Tibial nerve (tissue), 4 donors: ENCODE results near the gene WWC2. TPM values are rescaled to one million over a fixed set of nuclear protein-coding genes. Genes with fewer than 3 reads are reported as not detected.

ENCODE experiments used
- DNase-seq, 2 donors: peaks; one replicate each; pipeline ENCODE4 v3.0.0-alpha.2; 2019; ENCODE audit warnings: low spot score in 2 of 2
- H3K27ac ChIP-seq, 4 donors: fragments of 200-600 bp; sonication (generic) in 3 of 4; one replicate each; pipeline ENCODE4 v1.5.1; 2017 to 2019; ENCODE audit warnings: mild to moderate bottlenecking in 1 of 4
- H3K27me3 ChIP-seq, 2 donors: fragments of 200-600 bp; sonication (generic) in 1 of 2; one replicate each; pipeline versions ENCODE4 v1.5.1 to v1.6.0; 2017 to 2019
- H3K36me3 ChIP-seq, 3 donors: fragments of 200-600 bp; sonication (generic); one replicate each; pipeline ENCODE4 v1.5.1; 2018 to 2019
- H3K4me1 ChIP-seq, 4 donors: fragments of 200-600 bp; sonication (generic) in 3 of 4; one replicate each; pipeline ENCODE4 v1.5.1; 2017 to 2019
- H3K4me3 ChIP-seq, 4 donors: fragments of 200-600 bp; sonication (generic) in 3 of 4; one replicate each; pipeline ENCODE4 v1.5.1; 2017 to 2019; ENCODE audit warnings: mild to moderate bottlenecking in 1 of 4, moderate library complexity in 1 of 4
- H3K9me3 ChIP-seq, 4 donors: fragments of 200-600 bp; sonication (generic) in 3 of 4; one replicate each; pipeline ENCODE4 v1.5.1; 2017 to 2019
- EP300 ChIP-seq, 2 donors: sonication (generic); formaldehyde crosslinking; IDR thresholded peaks; one replicate each; pipeline ENCODE4 v1.6.1; 2017; ENCODE audit warnings: antibody characterized with exemption in 2 of 2, mild to moderate bottlenecking in 1 of 2
- POLR2A ChIP-seq, 2 donors: fragments of 450-650 bp; IDR thresholded peaks; one replicate each; pipeline ENCODE4 v1.6.1; 2017; ENCODE audit warnings: antibody characterized with exemption in 2 of 2, mild to moderate bottlenecking in 2 of 2, moderate library complexity in 2 of 2
- WGBS, 2 donors: methylation state at CpG; one replicate each; pipeline ENCODE4 v1.1.5; 2018; 5-methylcytosine and 5-hydroxymethylcytosine counted together
- total RNA-seq, 4 donors: library from RNA; depleted of rRNA; stranded (reverse); fragments of >200 nt; gene quantifications; one replicate each; pipeline ENCODE4 v1.1.0, GENCODE V29; 2016
- TF ChIP-seq, protein P1 (sequence below), 5 experiments: fragments of 200-600 bp in 3 of 5; fragments of 450-650 bp in 2 of 5; sonication (generic) in 3 of 5; IDR thresholded peaks; one replicate each; pipeline ENCODE4 v1.5.1; 2016 to 2019; ENCODE audit warnings: antibody characterized with exemption in 5 of 5, mild to moderate bottlenecking in 3 of 5, moderate library complexity in 2 of 5

WWC2 gene
- total RNA-seq, 4 donors from 2014 or later: 38.2 to 60.9 (median 42.9) TPM

DNA sequence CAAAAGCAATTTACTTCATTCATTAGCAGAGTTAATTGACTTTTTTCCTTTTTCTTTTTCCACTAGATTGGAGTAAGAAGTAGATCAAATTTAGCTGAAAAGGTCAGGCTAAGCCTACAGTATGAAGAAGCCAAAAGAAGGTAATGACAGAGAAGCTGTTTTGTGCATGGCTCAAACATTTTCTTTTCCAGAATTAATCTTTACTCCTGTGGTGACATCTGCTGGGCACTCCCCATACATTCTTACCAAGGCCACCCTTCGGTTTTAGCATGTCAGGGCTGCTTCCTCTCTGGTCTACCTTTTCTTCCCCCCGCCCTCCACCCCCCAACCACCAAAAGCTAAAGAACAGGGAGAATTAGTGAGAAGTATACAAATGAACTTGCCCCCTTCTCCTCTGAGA lies 150.8 kb downstream of the WWC2 start:
- H3K9me3 ChIP-seq: no peaks in the 10 kb centered on the region
- H3K36me3 ChIP-seq: peaks cover 0 to 53% (median 0%) of the 10 kb centered on the region in 3 donors
- H3K27me3 ChIP-seq: no peaks in the 10 kb centered on the region
- H3K27ac ChIP-seq: no peak overlapping the region
- no peak for DNase-seq
- TF ChIP-seq POLR2A (IDR thresholded peaks at IDR 0.05) (no peak), EP300 (IDR thresholded peaks at IDR 0.05) (no peak)
- TF ChIP-seq, protein P1, sequence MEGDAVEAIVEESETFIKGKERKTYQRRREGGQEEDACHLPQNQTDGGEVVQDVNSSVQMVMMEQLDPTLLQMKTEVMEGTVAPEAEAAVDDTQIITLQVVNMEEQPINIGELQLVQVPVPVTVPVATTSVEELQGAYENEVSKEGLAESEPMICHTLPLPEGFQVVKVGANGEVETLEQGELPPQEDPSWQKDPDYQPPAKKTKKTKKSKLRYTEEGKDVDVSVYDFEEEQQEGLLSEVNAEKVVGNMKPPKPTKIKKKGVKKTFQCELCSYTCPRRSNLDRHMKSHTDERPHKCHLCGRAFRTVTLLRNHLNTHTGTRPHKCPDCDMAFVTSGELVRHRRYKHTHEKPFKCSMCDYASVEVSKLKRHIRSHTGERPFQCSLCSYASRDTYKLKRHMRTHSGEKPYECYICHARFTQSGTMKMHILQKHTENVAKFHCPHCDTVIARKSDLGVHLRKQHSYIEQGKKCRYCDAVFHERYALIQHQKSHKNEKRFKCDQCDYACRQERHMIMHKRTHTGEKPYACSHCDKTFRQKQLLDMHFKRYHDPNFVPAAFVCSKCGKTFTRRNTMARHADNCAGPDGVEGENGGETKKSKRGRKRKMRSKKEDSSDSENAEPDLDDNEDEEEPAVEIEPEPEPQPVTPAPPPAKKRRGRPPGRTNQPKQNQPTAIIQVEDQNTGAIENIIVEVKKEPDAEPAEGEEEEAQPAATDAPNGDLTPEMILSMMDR (IDR thresholded peaks at IDR 0.05): peak in 3 of 5 experiments; percentile 22 to 45 (median 23)
- WGBS, 2 donors: 59 to 66% methylated on average over 2 of the region's 2 CpGs
- H3K4me3 ChIP-seq: no peak overlapping the region
- H3K4me1 ChIP-seq: no peaks in the 10 kb centered on the region

DNA sequence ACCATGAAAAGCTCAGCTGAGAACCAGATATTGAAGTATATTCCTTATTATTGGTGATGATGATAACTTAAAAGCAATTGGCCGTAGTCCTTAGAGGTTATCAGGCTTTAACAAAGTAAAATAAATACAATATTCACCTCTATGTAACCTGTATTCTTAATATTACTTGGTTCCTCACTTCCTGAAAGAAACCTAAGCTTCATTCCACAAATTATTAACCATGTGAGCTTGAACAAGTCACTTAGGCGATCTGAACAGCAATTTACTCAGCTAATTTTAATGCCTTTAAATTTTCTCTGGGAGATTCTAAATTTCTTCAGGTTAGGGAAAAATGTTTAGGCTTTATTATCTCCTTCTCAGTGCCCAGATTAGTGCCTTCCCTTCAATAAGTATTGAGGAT lies 151.8 kb downstream of the WWC2 start:
- Histone ChIP-seq H3K9me3 (no peaks in the 10 kb centered on the region), H3K4me3 (no peak overlapping the region), H3K27ac (no peak overlapping the region), H3K27me3 (no peaks in the 10 kb centered on the region), H3K4me1 (no peaks in the 10 kb centered on the region), H3K36me3 (peaks cover 0 to 47% (median 0%) of the 10 kb centered on the region in 3 donors)
- no peak for DNase-seq
- TF ChIP-seq, protein P1 (IDR thresholded peaks at IDR 0.05): no peak
- TF ChIP-seq EP300 (IDR thresholded peaks at IDR 0.05) (no peak), POLR2A (IDR thresholded peaks at IDR 0.05) (no peak)
- WGBS, 2 donors: 96% methylated on average over 2 of the region's 2 CpGs

DNA sequence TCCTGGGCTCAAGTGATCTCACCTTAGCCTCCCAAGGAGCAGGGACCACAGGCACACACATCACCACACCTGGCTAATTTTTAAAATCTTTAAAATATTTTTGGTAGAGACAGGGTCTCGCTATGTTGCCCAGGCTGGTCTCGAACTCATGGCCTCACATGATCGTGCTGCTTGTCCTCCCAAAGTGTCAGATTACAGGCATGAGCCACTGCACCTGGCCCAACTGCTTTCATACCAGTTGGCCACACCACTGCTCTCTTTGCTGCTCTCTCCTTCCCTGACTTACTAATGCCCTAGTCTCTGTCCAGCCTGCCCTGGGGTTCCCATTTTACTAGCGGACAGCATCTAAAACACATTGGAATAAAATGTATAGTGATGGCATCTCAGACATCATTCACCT lies 153.9 kb downstream of the WWC2 start:
- Histone ChIP-seq H3K27ac (no peak overlapping the region), H3K9me3 (no peaks in the 10 kb centered on the region), H3K27me3 (no peaks in the 10 kb centered on the region), H3K4me1 (peaks cover 0 to 14% (median 0%) of the 10 kb centered on the region in 4 donors), H3K36me3 (peaks cover 0 to 43% (median 0%) of the 10 kb centered on the region in 3 donors), H3K4me3 (no peak overlapping the region)
- WGBS, 2 donors: 91 to 92% methylated on average over 4 of the region's 4 CpGs
- DNase-seq: no peak
- TF ChIP-seq EP300 (IDR thresholded peaks at IDR 0.05): no peak
- no peak for TF ChIP-seq POLR2A (IDR thresholded peaks at IDR 0.05)
- TF ChIP-seq, protein P1 (IDR thresholded peaks at IDR 0.05): no peak

DNA sequence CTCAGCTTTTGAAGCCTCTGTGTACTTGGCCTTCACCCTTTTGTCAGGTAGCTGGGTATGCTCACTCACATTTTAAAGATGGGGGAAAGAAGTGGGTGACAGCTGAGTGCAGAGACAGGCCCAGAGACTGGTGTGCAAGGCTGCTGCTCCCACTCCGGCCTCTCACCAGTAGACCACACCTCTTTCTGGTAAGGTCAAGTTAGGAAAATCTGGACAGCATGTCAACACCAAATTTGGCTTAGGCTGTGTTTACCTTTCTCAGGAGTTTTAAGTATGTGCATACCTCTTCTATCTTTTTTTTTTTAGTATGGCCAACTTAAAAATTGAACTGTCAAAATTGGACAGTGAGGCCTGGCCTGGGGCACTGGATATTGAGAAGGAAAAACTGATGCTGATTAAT lies 154.4 kb downstream of the WWC2 start:
- TF ChIP-seq EP300 (IDR thresholded peaks at IDR 0.05) (no peak), POLR2A (IDR thresholded peaks at IDR 0.05) (no peak)
- H3K27me3 ChIP-seq: no peaks in the 10 kb centered on the region
- H3K4me3 ChIP-seq: no peak overlapping the region
- 82 to 94% methylated on average over 1 of the region's 1 CpG for WGBS, 2 donors
- no peak overlapping the region for H3K27ac ChIP-seq
- H3K4me1 ChIP-seq: peaks cover 0 to 14% (median 0%) of the 10 kb centered on the region in 4 donors
- H3K9me3 ChIP-seq: no peaks in the 10 kb centered on the region
- H3K36me3 ChIP-seq: peaks cover 0 to 43% (median 0%) of the 10 kb centered on the region in 3 donors
- no peak for DNase-seq

DNA sequence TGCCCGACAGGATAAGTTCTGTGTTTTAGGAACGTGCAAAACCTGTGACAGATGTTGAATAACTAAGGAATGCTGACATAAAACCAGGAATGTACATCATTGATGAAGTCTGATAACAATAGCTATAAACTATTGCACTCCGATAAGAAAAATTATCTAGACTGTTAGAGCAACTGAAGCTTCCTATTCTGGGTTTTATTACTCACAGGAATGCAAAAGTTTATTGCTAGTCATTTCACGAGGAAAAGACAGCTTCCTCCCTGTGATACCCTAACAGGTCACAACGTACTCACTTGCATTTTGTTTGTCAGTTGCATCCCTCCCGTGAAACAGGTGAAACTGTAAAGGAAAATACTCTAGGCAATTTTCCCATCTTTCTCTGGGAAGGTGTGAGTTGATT lies 155.1 kb downstream of the WWC2 start:
- peaks cover 0 to 14% (median 0%) of the 10 kb centered on the region in 4 donors for H3K4me1 ChIP-seq
- no peaks in the 10 kb centered on the region for H3K9me3 ChIP-seq
- peaks cover 0 to 43% (median 0%) of the 10 kb centered on the region in 3 donors for H3K36me3 ChIP-seq
- no peak overlapping the region for H3K27ac ChIP-seq
- no peak overlapping the region for H3K4me3 ChIP-seq
- no peak for DNase-seq
- WGBS, 2 donors: 73 to 79% methylated on average over 6 of the region's 6 CpGs
- no peaks in the 10 kb centered on the region for H3K27me3 ChIP-seq
- TF ChIP-seq, protein P1 (IDR thresholded peaks at IDR 0.05): no peak
- TF ChIP-seq EP300 (IDR thresholded peaks at IDR 0.05) (no peak), POLR2A (IDR thresholded peaks at IDR 0.05) (no peak)

DNA sequence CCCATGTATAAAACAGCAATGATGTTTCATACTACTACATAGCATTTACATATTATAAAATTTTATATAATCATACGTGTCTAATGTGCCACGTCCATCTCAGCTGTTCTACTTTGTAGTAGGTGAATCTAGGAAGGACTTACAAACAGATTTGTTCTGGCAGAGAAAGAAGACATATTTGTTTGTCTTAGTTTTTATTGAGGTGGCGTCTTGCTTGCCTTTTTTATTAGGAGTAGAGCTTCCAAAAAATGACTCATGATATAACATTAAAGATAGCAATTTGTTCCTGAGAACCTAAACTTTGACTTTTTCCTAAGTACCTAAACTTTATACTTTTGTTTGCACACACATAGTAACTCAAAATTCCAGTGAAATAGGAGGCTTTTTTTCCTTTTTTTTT lies 156.4 kb downstream of the WWC2 start:
- Histone ChIP-seq H3K4me1 (peaks cover 0 to 14% (median 0%) of the 10 kb centered on the region in 4 donors), H3K27ac (no peak overlapping the region), H3K36me3 (peaks cover 0 to 49% (median 0%) of the 10 kb centered on the region in 3 donors), H3K4me3 (no peak overlapping the region), H3K9me3 (no peaks in the 10 kb centered on the region), H3K27me3 (no peaks in the 10 kb centered on the region)
- TF ChIP-seq, protein P1 (IDR thresholded peaks at IDR 0.05): no peak
- TF ChIP-seq POLR2A (IDR thresholded peaks at IDR 0.05) (no peak), EP300 (IDR thresholded peaks at IDR 0.05) (no peak)
- WGBS, 2 donors: 67 to 76% methylated on average over 3 of the region's 3 CpGs
- no peak for DNase-seq
